Superior temporal gyrus (tissue), 1 donor: ENCODE results near the gene RGS7.

Experiments used
- DNase-seq: peaks from one replicate; pipeline ENCODE4 v3.0.0-alpha.2; 2016; ENCODE audit errors: extremely low spot score

RGS7 gene

GRCh38 chr1:241356519-241357365, at the start of gene RGS7:
Gene RGS7 (minus strand): TSS chr1:241357205.
- DNase-seq: peak; percentile 67

- DNase-seq: no peak
These were observed 49.4 kb upstream of the RGS7 start for GRCh38 chr1:241406421-241406820.

- no peak for DNase-seq
These were observed 44.2 kb upstream of the RGS7 start for GRCh38 chr1:241401156-241401555.

GRCh38 chr1:241396747-241397681, 40.0 kb upstream of the RGS7 start:
- DNase-seq: no peak

- no peak for DNase-seq
These were observed 35.1 kb upstream of the RGS7 start for GRCh38 chr1:241391926-241392710.

- DNase-seq: no peak
These were observed 33.5 kb upstream of the RGS7 start for GRCh38 chr1:241390526-241390925.

- no peak for DNase-seq
These were observed 32.4 kb upstream of the RGS7 start for GRCh38 chr1:241389400-241389799.

GRCh38 chr1:241387216-241387615, 30.2 kb upstream of the RGS7 start:
- no peak for DNase-seq

GRCh38 chr1:241376701-241377100, 19.7 kb upstream of the RGS7 start:
- no peak for DNase-seq

- DNase-seq: no peak
These were observed 18.9 kb upstream of the RGS7 start for GRCh38 chr1:241375886-241376285.

- DNase-seq: no peak
These were observed 9.2 kb upstream of the RGS7 start for GRCh38 chr1:241366196-241366595.

GRCh38 chr1:241362350-241362749, 5.3 kb upstream of the RGS7 start:
- DNase-seq: no peak

- peak; percentile 55 for DNase-seq
These were observed 648 bp upstream of the RGS7 start for GRCh38 chr1:241357366-241358340.

- no peak for DNase-seq
These were observed 852 bp downstream of the RGS7 start for GRCh38 chr1:241356187-241356518.

GRCh38 chr1:241355311-241356010, 1.5 kb downstream of the RGS7 start:
- DNase-seq: no peak

GRCh38 chr1:241352401-241352800, 4.6 kb downstream of the RGS7 start:
- DNase-seq: no peak

- DNase-seq: no peak
These were observed 5.2 kb downstream of the RGS7 start for GRCh38 chr1:241351841-241352240.

- no peak for DNase-seq
These were observed 13.0 kb downstream of the RGS7 start for GRCh38 chr1:241343956-241344355.

GRCh38 chr1:241336335-241336734, 20.7 kb downstream of the RGS7 start:
- DNase-seq: peak; percentile 42

GRCh38 chr1:241332987-241333386, 24.0 kb downstream of the RGS7 start:
- no peak for DNase-seq
